Skin epidermis (tissue), 12 donors: ENCODE measurements around the gene SH3BP4.

Experiments used
- H3K27ac ChIP-seq, 21 experiments: fragments of 200-600 bp; sonication (generic) in 11 of 21; one replicate each; pipeline ENCODE4 v1.5.0; 2020; ENCODE audit warnings: mild to moderate bottlenecking in 3 of 21, inconsistent platforms in 2 of 21, moderate library complexity in 2 of 21
- H3K4me3 ChIP-seq, 7 experiments: fragments of 200-600 bp; sonication (generic) in 2 of 7; one replicate each; pipeline ENCODE4 v1.5.0; 2020; ENCODE audit warnings: inconsistent platforms in 2 of 7, mild to moderate bottlenecking in 2 of 7, moderate library complexity in 1 of 7

The SH3BP4 gene

GRCh38 chr2:234963773-234964615 is 12.2 kb downstream of the SH3BP4 start:
- no peak overlapping the region for H3K4me3 ChIP-seq
- peak overlapping the region in 3 of 21 experiments; percentile 11 to 28 (median 23) for H3K27ac ChIP-seq

GRCh38 chr2:234964631-234965461 is 13.0 kb downstream of the SH3BP4 start:
- peak overlapping the region in 1 of 21 experiments; percentile 28 for H3K27ac ChIP-seq

GRCh38 chr2:234966340-234966739 is 14.5 kb downstream of the SH3BP4 start:
- Histone ChIP-seq H3K27ac (peak overlapping the region in 1 of 21 experiments; percentile 0), H3K4me3 (no peak overlapping the region)

More at GRCh38 chr2:234964631-234965461, 13.0 kb downstream of the SH3BP4 start:
- H3K4me3 ChIP-seq = no peak overlapping the region

GRCh38 chr2:234967201-234967869 is 15.5 kb downstream of the SH3BP4 start:
- H3K4me3 ChIP-seq = no peak overlapping the region
- H3K27ac ChIP-seq = no peak overlapping the region

- no peak overlapping the region for H3K4me3 ChIP-seq
- H3K27ac ChIP-seq = no peak overlapping the region
These were observed 16.0 kb downstream of the SH3BP4 start for GRCh38 chr2:234967870-234968208.

GRCh38 chr2:234968631-234969305 is 17.0 kb downstream of the SH3BP4 start:
- Histone ChIP-seq H3K4me3 (no peak overlapping the region), H3K27ac (peak overlapping the region in 2 of 21 experiments; percentile 25 to 37)

GRCh38 chr2:234969306-234970098 is 17.7 kb downstream of the SH3BP4 start:
- Histone ChIP-seq H3K27ac (peak overlapping the region in 4 of 21 experiments; percentile 7 to 52 (median 31)), H3K4me3 (no peak overlapping the region)

GRCh38 chr2:234970099-234970440 is 18.3 kb downstream of the SH3BP4 start:
- no peak overlapping the region for H3K4me3 ChIP-seq
- H3K27ac ChIP-seq = peak overlapping the region in 2 of 21 experiments; percentile 7 to 52

GRCh38 chr2:234970477-234970882 is 18.7 kb downstream of the SH3BP4 start:
- Histone ChIP-seq H3K27ac (peak overlapping the region in 1 of 21 experiments; percentile 52), H3K4me3 (no peak overlapping the region)

GRCh38 chr2:234971496-234971895 is 19.7 kb downstream of the SH3BP4 start:
- H3K27ac ChIP-seq = no peak overlapping the region
- no peak overlapping the region for H3K4me3 ChIP-seq

GRCh38 chr2:234973008-234973407 is 21.2 kb downstream of the SH3BP4 start:
- no peak overlapping the region for H3K4me3 ChIP-seq
- H3K27ac ChIP-seq = no peak overlapping the region

- H3K4me3 ChIP-seq = no peak overlapping the region
- no peak overlapping the region for H3K27ac ChIP-seq
These were observed 22.9 kb downstream of the SH3BP4 start for GRCh38 chr2:234974501-234975385.

- H3K27ac ChIP-seq = no peak overlapping the region
- H3K4me3 ChIP-seq = no peak overlapping the region
These were observed 23.8 kb downstream of the SH3BP4 start for GRCh38 chr2:234975611-234976010.

GRCh38 chr2:234976479-234977227 is 24.8 kb downstream of the SH3BP4 start:
- peak overlapping the region in 2 of 21 experiments; percentile 13 to 33 for H3K27ac ChIP-seq
- no peak overlapping the region for H3K4me3 ChIP-seq

GRCh38 chr2:234977228-234977679 is 25.4 kb downstream of the SH3BP4 start:
- H3K4me3 ChIP-seq = no peak overlapping the region
- H3K27ac ChIP-seq = peak overlapping the region in 3 of 21 experiments; percentile 13 to 33 (median 13)

- H3K4me3 ChIP-seq = no peak overlapping the region
- peak overlapping the region in 14 of 21 experiments; percentile 0 to 79 (median 42) for H3K27ac ChIP-seq
These were observed 26.8 kb downstream of the SH3BP4 start for GRCh38 chr2:234978466-234979203.
